WI38 (cell line): ENCODE measurements around the gene CEP20.

Experiments
- H3K4me3 ChIP-seq: 2 replicates; pipeline ENCODE4 v1.5.1; 2011; ENCODE audit warnings: low read depth, mild to moderate bottlenecking, control low read depth, low read length
- TF ChIP-seq, protein P1 (sequence below): IDR thresholded peaks from 2 replicates; pipeline ENCODE4 v1.5.1; 2012; ENCODE audit warnings: low read depth, mild to moderate bottlenecking, control low read depth, low read length

The CEP20 gene

DNA sequence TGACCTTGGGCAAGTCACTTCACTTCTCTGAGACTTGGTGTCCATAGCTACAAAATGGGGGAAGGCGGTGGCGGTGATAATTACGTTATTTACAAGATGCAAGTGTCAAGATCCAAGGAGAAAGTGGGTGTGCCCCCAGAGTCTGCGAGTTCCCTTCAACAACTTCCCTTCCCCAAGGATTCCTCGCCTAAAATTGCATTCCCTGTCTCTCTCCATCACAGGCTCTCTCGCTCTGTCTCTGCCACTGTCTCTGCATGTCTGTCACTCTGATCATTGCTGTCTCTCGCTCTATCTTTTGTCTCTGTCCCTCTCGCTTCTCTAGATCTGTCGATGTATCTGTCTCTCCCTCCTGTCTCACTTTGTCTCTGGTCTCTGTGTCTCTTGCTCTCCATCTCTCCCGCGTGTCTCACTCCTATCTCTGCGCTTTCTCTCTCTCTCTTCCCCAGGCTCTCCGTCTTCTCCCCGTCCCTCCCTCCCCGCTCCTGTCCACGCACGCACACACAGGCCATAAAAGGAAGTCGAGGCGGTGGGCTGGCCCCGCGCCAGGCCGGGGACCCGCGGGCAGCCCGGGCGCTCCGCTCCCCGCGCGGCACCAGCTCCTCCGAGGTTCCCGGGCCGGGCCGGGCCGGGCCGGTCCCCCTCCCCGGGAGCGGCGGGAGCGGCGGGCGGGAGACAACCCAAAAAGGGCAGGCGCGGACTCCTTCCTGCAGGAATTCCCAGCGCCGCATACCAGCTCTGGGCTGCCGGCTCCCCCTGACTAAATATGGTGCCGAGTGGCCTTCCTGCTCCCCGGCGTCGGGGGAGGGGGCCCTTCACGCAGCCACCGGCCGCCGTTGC lies 30.5 kb downstream of the CEP20 start:
- TF ChIP-seq, protein P1, sequence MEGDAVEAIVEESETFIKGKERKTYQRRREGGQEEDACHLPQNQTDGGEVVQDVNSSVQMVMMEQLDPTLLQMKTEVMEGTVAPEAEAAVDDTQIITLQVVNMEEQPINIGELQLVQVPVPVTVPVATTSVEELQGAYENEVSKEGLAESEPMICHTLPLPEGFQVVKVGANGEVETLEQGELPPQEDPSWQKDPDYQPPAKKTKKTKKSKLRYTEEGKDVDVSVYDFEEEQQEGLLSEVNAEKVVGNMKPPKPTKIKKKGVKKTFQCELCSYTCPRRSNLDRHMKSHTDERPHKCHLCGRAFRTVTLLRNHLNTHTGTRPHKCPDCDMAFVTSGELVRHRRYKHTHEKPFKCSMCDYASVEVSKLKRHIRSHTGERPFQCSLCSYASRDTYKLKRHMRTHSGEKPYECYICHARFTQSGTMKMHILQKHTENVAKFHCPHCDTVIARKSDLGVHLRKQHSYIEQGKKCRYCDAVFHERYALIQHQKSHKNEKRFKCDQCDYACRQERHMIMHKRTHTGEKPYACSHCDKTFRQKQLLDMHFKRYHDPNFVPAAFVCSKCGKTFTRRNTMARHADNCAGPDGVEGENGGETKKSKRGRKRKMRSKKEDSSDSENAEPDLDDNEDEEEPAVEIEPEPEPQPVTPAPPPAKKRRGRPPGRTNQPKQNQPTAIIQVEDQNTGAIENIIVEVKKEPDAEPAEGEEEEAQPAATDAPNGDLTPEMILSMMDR, result no peak
- peak overlapping the region; percentile 52 for H3K4me3 ChIP-seq

DNA sequence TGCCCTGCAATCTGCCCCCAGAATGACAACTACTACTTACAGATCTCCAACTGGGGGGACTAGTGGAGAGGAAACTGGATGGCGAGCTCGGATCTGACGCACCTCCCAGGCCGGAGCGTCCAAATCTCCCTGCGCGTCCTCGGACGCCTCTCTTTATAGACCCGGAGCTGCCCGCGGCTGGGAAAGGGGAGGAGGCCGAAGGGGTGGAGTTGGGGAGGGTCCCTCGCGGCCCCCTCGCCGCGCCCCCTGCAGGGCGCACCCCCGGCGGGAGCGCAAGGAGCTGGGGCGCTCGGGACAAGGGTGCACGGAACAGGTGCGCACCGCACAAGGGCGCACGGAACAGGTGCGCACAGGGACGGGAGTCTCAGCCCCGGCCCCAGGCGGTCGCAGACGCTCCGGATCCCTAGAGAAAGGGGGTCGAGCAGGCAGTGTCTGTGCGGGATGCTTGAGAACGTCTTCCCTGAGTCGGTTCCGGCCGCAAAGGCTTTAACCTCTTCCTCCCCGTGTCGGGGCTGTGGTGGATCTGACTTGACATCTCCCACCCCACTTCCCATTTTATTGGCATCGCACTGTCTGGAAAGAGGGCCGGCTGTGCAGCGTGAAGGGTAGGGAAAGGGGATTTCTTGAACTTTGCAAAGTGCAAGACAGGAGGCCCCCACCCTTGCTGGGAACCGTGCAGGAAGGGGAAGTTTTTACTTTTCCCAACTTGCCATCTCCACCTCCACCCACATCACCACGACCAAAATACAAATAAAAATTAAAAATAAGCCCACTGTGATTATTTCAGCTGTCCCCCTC lies 31.3 kb downstream of the CEP20 start, which contains the start of gene MYH11:
TSS of gene MYH11 (minus strand) at position 128 of the 798 bp plus-strand sequence. CDS start 18,776 bp downstream, outside the sequence.
- H3K4me3 ChIP-seq, result peak within 1 kb of the TSS; percentile 52
- TF ChIP-seq, protein P1, result no peak

DNA sequence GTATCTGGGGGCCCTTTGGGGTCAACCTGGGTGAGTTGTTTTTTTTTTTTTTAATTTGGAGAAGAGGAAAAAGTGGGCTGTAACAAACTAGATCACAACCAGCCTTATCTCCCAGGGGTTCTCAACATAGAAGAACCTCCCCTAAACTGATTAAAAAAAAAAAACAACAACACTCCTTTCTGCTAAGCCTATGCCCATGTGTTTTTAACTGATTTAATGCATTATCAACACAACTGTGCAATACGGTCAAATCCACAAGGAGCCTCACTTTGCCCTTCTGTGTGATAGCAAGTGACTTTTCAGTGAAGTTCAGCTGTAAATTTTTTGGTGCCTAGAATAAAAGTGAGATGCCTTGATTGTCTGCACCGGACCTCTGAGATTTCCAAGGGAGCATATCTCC lies 32.2 kb downstream of the CEP20 start:
- TF ChIP-seq, protein P1, result no peak

DNA sequence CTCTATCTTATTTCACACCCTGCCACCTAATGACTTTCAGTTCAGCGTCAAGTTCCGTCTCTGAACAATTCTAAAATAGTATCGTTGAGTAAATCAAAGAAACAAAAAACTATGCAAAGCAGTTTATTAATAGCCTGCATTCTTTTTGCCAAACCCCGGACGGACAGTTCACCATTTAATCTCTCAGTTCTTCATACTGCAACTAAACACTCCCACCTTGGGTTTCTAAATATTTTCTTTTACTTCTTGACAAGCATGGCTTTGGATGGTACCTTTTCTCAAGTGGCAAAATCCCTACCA lies 32.7 kb downstream of the CEP20 start:
- TF ChIP-seq, protein P1, result no peak
- H3K4me3 ChIP-seq, result no peak overlapping the region

More for the DNA sequence above, 32.2 kb downstream of the CEP20 start:
- no peak overlapping the region for H3K4me3 ChIP-seq

DNA sequence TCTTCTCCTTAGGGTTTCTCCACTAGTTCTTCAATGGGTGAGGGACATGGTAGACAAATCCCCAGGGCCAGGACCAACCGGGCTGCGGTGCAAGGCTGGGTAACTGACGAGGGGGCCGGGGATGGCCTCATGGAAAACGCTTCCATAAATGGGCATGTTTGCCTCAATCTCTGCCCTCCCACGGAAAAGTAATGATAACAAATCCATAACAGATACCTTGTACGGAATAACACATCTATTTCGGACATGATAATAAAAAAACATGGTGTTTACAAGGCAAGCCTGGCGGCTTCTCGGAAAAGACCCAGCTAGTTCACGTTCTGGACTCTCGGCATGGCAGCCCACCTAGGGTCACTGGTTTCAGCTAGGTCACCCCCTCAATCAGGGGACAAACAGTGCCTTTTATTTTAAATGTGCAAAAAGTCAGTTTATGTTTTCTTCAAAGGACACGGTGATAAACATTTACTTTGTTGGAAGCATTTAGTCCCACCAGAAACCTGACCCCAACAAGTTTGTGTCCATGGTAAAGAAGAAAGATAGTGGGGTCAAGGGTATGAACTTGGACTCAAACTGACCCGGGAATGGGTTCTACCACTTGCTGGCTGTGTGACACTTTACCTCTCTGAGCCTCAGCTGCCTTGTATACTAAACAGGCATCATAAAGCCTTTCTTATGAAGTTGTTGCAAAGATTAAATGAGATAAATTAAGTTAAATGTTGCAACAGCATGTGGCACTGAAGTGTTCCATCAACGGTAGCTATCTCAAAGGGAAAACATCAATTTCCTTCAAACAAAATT lies 33.3 kb downstream of the CEP20 start:
- TF ChIP-seq, protein P1, result no peak
- no peak overlapping the region for H3K4me3 ChIP-seq

DNA sequence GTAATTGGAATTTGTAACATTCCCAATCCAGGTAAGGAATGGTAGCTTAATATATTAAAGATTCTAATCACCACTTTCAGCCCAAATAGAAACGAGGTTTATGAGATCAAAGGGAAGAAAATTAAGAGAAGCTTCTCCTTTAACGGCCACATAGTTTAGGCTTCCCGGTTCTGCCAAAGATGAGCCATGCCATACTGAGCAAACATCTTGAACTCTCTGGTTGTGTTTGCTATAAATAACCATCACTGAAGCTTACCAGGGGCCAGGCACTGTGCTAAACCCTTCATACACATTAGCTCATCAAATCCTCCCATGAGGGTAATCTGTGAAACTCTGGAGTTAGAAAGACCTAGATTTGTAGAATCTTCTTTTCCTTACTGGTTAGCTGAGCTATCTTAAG lies 34.3 kb downstream of the CEP20 start:
- no peak overlapping the region for H3K4me3 ChIP-seq
- TF ChIP-seq, protein P1, result no peak
